ENCODE results near the gene SUMO3.

SUMO3 gene

GRCh38 chr21:44799646-44800045 is 18.2 kb downstream of the SUMO3 start:
- peak overlapping the region; percentile 81 for H3K27ac ChIP-seq
- no peaks in the 10 kb centered on the region for H3K9me3 ChIP-seq (ENCODE audit: low read depth, low read length)
- no peak for DNase-seq (ENCODE audit: low read depth, low spot score)
- peak overlapping the region; percentile 98 for H3K9ac ChIP-seq (ENCODE audit: insufficient read length)
- no peak for TF ChIP-seq EZH2 (IDR thresholded peaks at IDR 0.05)
- no peak for TF ChIP-seq FOXP2 (optimal IDR thresholded peaks at IDR 0.05; ENCODE audit: control extremely low read depth, extremely low read length, insufficient read depth)
- TF ChIP-seq POLR2AphosphoS5 (IDR thresholded peaks at IDR 0.05; ENCODE audit: borderline replicate concordance, low read depth, low read length): no peak
- peaks cover 74% of the 10 kb centered on the region for H3K36me3 ChIP-seq (ENCODE audit: insufficient read depth, low read length)
- H3K4me3 ChIP-seq: peak overlapping the region; percentile 89

DNA sequence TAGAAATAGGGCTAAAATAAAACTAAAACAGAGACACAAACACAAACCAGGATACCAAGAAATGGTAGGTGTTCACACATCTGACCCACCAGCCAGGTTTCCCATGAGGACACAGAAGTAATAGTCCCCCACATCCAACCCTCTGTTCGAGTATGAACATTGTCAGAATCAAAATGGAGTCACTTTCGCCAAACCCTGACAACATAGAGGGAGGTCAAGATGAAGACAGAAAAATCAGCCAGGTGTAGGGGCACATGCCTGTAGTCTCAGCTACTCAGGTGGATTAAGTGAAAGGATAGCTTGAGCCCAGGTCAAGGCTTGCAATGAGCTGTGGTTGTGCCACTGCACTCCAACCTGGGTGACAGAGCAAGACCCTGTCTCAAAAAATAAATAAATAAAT is 20.1 kb downstream of the SUMO3 start:
- no peak overlapping the region for H3K9ac ChIP-seq (ENCODE audit: insufficient read length)
- no peak overlapping the region for H3K4me3 ChIP-seq
- H3K27ac ChIP-seq: no peak overlapping the region
- no peak for DNase-seq (ENCODE audit: low read depth, low spot score)
- no peaks in the 10 kb centered on the region for H3K9me3 ChIP-seq (ENCODE audit: low read depth, low read length)
- TF ChIP-seq FOXP2 (optimal IDR thresholded peaks at IDR 0.05; ENCODE audit: control extremely low read depth, extremely low read length, insufficient read depth) (no peak), EZH2 (IDR thresholded peaks at IDR 0.05) (no peak), POLR2AphosphoS5 (IDR thresholded peaks at IDR 0.05; ENCODE audit: borderline replicate concordance, low read depth, low read length) (no peak)
- H3K36me3 ChIP-seq (ENCODE audit: insufficient read depth, low read length): peaks cover 75% of the 10 kb centered on the region

DNA sequence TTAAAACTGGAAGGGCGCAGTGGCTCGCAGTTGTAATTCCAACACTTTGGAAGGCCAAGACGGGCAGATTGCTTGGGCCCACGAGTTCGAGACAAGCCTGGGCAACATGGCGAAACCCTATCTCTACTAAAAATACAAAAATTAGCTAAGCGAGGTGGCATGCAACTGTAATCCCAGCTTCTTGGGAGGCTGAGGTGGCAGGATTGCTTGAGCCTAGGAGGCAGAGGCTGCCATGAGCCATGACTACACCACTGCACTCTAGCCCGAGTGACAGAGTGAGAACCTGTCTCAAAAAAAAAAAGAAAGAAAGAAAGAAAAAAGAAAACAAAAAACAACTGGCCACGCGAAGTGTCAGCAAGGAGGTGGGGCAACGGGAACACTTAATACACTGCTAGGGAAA is 22.5 kb downstream of the SUMO3 start:
- Histone ChIP-seq H3K27ac (no peak overlapping the region), H3K9ac (ENCODE audit: insufficient read length) (no peak overlapping the region), H3K9me3 (ENCODE audit: low read depth, low read length) (no peaks in the 10 kb centered on the region), H3K36me3 (ENCODE audit: insufficient read depth, low read length) (peaks cover 92% of the 10 kb centered on the region), H3K4me3 (no peak overlapping the region)
- no peak for DNase-seq (ENCODE audit: low read depth, low spot score)
- TF ChIP-seq FOXP2 (optimal IDR thresholded peaks at IDR 0.05; ENCODE audit: control extremely low read depth, extremely low read length, insufficient read depth) (no peak), POLR2AphosphoS5 (IDR thresholded peaks at IDR 0.05; ENCODE audit: borderline replicate concordance, low read depth, low read length) (no peak), EZH2 (IDR thresholded peaks at IDR 0.05) (no peak)

GRCh38 chr21:44793592-44794374 is 24.1 kb downstream of the SUMO3 start:
- no peak for DNase-seq (ENCODE audit: low read depth, low spot score)
- Histone ChIP-seq H3K9ac (ENCODE audit: insufficient read length) (no peak overlapping the region), H3K4me3 (no peak overlapping the region), H3K9me3 (ENCODE audit: low read depth, low read length) (no peaks in the 10 kb centered on the region), H3K36me3 (ENCODE audit: insufficient read depth, low read length) (peaks cover 84% of the 10 kb centered on the region), H3K27ac (peak overlapping the region; percentile 67)
- TF ChIP-seq EZH2 (IDR thresholded peaks at IDR 0.05) (no peak), POLR2AphosphoS5 (IDR thresholded peaks at IDR 0.05; ENCODE audit: borderline replicate concordance, low read depth, low read length) (no peak), FOXP2 (optimal IDR thresholded peaks at IDR 0.05; ENCODE audit: control extremely low read depth, extremely low read length, insufficient read depth) (no peak)

DNA sequence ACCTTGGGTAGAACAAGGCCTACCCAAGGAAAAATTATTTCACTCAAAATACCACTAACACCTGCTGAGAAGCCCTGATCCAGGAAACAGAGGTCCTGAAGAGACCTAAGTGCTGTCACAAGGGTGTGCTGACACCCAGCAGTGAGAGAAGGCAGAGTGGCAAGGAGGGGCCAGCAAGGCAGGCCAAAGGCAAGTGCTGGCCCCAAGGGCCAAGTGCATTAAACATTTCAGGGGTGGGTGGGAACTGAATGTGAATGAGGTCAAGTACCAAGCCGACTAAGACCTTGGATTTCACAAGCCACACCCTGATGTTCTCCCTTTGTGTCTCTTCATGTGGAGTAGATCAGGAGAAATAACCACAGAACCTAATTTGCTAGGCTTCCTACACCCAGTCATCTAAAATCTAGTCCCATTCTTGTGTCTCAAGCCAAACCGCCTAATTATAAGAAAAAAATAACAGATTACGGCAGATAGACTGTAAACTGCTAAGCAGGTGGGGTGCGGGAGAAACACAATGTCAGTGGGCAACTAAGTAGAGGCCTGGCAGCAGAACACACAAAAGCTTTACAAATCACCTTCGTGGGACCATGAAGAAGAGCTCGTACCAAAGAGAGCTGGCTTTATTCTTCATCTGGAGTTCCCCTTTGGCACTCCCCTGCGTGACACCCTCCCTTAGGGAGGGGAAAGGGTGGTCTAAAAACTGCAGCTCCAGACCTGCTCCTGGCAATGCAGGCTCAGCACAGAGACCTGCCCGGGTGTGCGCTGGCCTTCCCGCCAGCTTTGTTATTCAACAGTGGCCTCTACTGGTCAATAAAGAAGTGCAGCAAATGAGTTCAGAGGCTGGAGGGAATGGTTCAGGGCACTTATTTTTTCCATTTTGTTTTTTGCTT is 24.9 kb downstream of the SUMO3 start:
- H3K9me3 ChIP-seq (ENCODE audit: low read depth, low read length): no peaks in the 10 kb centered on the region
- H3K4me3 ChIP-seq: no peak overlapping the region
- TF ChIP-seq POLR2AphosphoS5 (IDR thresholded peaks at IDR 0.05; ENCODE audit: borderline replicate concordance, low read depth, low read length) (no peak), EZH2 (IDR thresholded peaks at IDR 0.05) (no peak), FOXP2 (optimal IDR thresholded peaks at IDR 0.05; ENCODE audit: control extremely low read depth, extremely low read length, insufficient read depth) (no peak)
- no peak for DNase-seq (ENCODE audit: low read depth, low spot score)
- peak overlapping the region; percentile 19; the same call in 1 of the 2 replicates for H3K27ac ChIP-seq
- peaks cover 82% of the 10 kb centered on the region for H3K36me3 ChIP-seq (ENCODE audit: insufficient read depth, low read length)
- H3K9ac ChIP-seq (ENCODE audit: insufficient read length): no peak overlapping the region

DNA sequence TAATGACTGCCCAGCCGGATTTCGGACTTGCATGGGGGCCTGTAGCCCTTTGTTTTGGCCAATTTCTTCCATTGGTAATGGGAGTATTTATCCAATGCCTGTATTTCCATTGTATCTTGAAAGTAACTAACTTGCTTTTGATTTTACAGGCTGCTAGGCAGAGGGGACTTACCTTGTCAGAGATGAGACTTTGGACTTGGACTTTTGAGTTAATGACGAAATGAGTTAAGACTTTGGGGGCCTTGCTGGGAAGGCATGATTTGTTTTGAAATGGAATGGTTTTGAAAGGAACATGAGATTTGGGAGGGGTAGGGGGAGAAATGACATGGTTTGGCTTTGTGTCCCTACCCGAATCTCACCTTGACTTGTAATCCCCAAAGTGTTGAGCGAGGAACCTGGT is 25.9 kb downstream of the SUMO3 start:
- H3K36me3 ChIP-seq (ENCODE audit: insufficient read depth, low read length): peaks cover 84% of the 10 kb centered on the region
- no peak overlapping the region for H3K9ac ChIP-seq (ENCODE audit: insufficient read length)
- no peak for DNase-seq (ENCODE audit: low read depth, low spot score)
- H3K4me3 ChIP-seq: no peak overlapping the region
- H3K27ac ChIP-seq: no peak overlapping the region
- TF ChIP-seq FOXP2 (optimal IDR thresholded peaks at IDR 0.05; ENCODE audit: control extremely low read depth, extremely low read length, insufficient read depth) (no peak), EZH2 (IDR thresholded peaks at IDR 0.05) (no peak), POLR2AphosphoS5 (IDR thresholded peaks at IDR 0.05; ENCODE audit: borderline replicate concordance, low read depth, low read length) (no peak)
- H3K9me3 ChIP-seq (ENCODE audit: low read depth, low read length): no peaks in the 10 kb centered on the region

DNA sequence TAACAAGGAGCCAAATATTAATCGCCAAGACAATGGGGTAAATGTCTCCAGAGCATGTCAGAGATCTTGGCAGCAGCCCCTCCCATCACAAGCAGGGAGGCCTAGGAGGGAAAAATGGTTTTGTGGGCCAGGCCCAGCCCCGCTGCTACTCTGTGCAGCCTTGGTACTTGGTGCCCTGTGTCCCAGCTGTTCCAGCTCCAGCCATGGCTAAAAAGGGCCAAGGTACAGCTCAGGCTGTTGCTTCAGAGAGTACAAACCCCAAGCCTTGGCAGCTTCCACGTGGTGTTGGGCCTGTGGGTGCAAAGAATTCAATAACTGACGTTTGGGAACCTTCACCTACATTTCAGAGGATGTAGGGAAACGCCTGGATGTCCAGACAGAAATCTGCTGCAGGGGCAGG is 26.6 kb downstream of the SUMO3 start:
- TF ChIP-seq FOXP2 (optimal IDR thresholded peaks at IDR 0.05; ENCODE audit: control extremely low read depth, extremely low read length, insufficient read depth) (no peak), EZH2 (IDR thresholded peaks at IDR 0.05) (no peak), POLR2AphosphoS5 (IDR thresholded peaks at IDR 0.05; ENCODE audit: borderline replicate concordance, low read depth, low read length) (no peak)
- Histone ChIP-seq H3K4me3 (no peak overlapping the region), H3K9me3 (ENCODE audit: low read depth, low read length) (no peaks in the 10 kb centered on the region), H3K27ac (no peak overlapping the region; the same call in 1 of the 2 replicates), H3K36me3 (ENCODE audit: insufficient read depth, low read length) (peaks cover 82% of the 10 kb centered on the region), H3K9ac (ENCODE audit: insufficient read length) (no peak overlapping the region)
- no peak for DNase-seq (ENCODE audit: low read depth, low spot score)

DNA sequence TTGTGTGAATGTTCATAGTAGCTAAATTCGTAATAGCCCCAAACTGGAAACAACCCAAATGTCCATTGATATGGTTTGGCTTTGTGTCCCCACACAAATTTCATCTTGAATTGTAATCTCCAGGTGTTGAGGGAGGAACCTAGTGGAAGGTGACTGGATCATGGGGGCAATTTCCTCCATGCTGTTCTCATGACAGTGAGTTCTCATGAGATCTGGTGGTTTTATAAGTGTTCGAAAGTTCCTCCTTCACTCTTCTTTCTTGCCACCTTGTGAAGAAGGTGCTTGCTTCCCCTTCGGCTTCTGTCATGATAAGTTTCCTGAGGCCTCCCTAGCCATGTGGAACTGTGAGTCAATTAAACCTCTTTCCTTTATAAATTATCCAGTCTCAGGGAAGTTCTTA is 27.5 kb downstream of the SUMO3 start:
- Histone ChIP-seq H3K9ac (ENCODE audit: insufficient read length) (no peak overlapping the region), H3K9me3 (ENCODE audit: low read depth, low read length) (no peaks in the 10 kb centered on the region), H3K27ac (no peak overlapping the region), H3K36me3 (ENCODE audit: insufficient read depth, low read length) (peaks cover 82% of the 10 kb centered on the region), H3K4me3 (no peak overlapping the region)
- DNase-seq (ENCODE audit: low read depth, low spot score): no peak
- TF ChIP-seq FOXP2 (optimal IDR thresholded peaks at IDR 0.05; ENCODE audit: control extremely low read depth, extremely low read length, insufficient read depth) (no peak), EZH2 (IDR thresholded peaks at IDR 0.05) (no peak), POLR2AphosphoS5 (IDR thresholded peaks at IDR 0.05; ENCODE audit: borderline replicate concordance, low read depth, low read length) (no peak)

All from SK-N-MC (cell line).